Measurements from ENCODE around the gene SRGAP1.
"Not testable (repeated sequence)": the region's sequence is repeated elsewhere in the genome, so short reads cannot be mapped to it uniquely, and the experiment has no call there.

SRGAP1 gene

GRCh38 chr12:63836046-63836445 is 8.5 kb upstream of the SRGAP1 start:
- no peak for DNase-seq (ENCODE audit: extremely low spot score, insufficient read length, low read depth)
- no peak for FAIRE-seq

GRCh38 chr12:63836936-63837335 is 7.6 kb upstream of the SRGAP1 start:
- FAIRE-seq (no peak), DNase-seq (ENCODE audit: extremely low spot score, insufficient read length, low read depth) (no peak)

- DNase-seq (ENCODE audit: extremely low spot score, insufficient read length, low read depth): no peak
- FAIRE-seq: no peak
Observed at GRCh38 chr12:63838411-63838810, 6.1 kb upstream of the SRGAP1 start.

- FAIRE-seq (no peak), DNase-seq (ENCODE audit: extremely low spot score, insufficient read length, low read depth) (no peak)
Observed at GRCh38 chr12:63841011-63841410, 3.5 kb upstream of the SRGAP1 start.

- FAIRE-seq (no peak), DNase-seq (ENCODE audit: extremely low spot score, insufficient read length, low read depth) (no peak)
Observed at GRCh38 chr12:63841571-63841970, 2.9 kb upstream of the SRGAP1 start.

GRCh38 chr12:63842750-63843149 is 1.8 kb upstream of the SRGAP1 start:
- not testable (repeated sequence) for DNase-seq (ENCODE audit: extremely low spot score, insufficient read length, low read depth); FAIRE-seq

GRCh38 chr12:63843254-63843720 is 1.2 kb upstream of the SRGAP1 start:
- no peak for DNase-seq (ENCODE audit: extremely low spot score, insufficient read length, low read depth)
- FAIRE-seq: no peak

- FAIRE-seq: peak; percentile 64
- DNase-seq (ENCODE audit: extremely low spot score, insufficient read length, low read depth): peak; percentile 79
Observed at GRCh38 chr12:63843721-63844390, 644 bp upstream of the SRGAP1 start.

GRCh38 chr12:63845726-63846125 is 1.2 kb downstream of the SRGAP1 start:
- no peak for DNase-seq (ENCODE audit: extremely low spot score, insufficient read length, low read depth)
- no peak for FAIRE-seq

- DNase-seq (ENCODE audit: extremely low spot score, insufficient read length, low read depth) (no peak), FAIRE-seq (no peak)
Observed at GRCh38 chr12:63846238-63846967, 1.9 kb downstream of the SRGAP1 start.

- FAIRE-seq (no peak), DNase-seq (ENCODE audit: extremely low spot score, insufficient read length, low read depth) (no peak)
Observed at GRCh38 chr12:63848450-63848849, 4.0 kb downstream of the SRGAP1 start.

- FAIRE-seq (no peak), DNase-seq (ENCODE audit: extremely low spot score, insufficient read length, low read depth) (no peak)
Observed at GRCh38 chr12:63849106-63849620, 4.7 kb downstream of the SRGAP1 start.

GRCh38 chr12:63849641-63850040 is 5.1 kb downstream of the SRGAP1 start:
- FAIRE-seq (no peak), DNase-seq (ENCODE audit: extremely low spot score, insufficient read length, low read depth) (no peak)

- FAIRE-seq (no peak), DNase-seq (ENCODE audit: extremely low spot score, insufficient read length, low read depth) (no peak)
Observed at GRCh38 chr12:63853978-63854377, 9.5 kb downstream of the SRGAP1 start.

- DNase-seq (ENCODE audit: extremely low spot score, insufficient read length, low read depth): no peak
- no peak for FAIRE-seq
Observed at GRCh38 chr12:63855299-63855698, 10.8 kb downstream of the SRGAP1 start.

- FAIRE-seq: no peak
- no peak for DNase-seq (ENCODE audit: extremely low spot score, insufficient read length, low read depth)
Observed at GRCh38 chr12:63857771-63858670, 13.5 kb downstream of the SRGAP1 start.

- FAIRE-seq; DNase-seq (ENCODE audit: extremely low spot score, insufficient read length, low read depth): not testable (repeated sequence)
Observed at GRCh38 chr12:63859880-63860279, 15.4 kb downstream of the SRGAP1 start.

- DNase-seq (ENCODE audit: extremely low spot score, insufficient read length, low read depth): no peak
- no peak for FAIRE-seq
Observed at GRCh38 chr12:63862187-63862968, 17.9 kb downstream of the SRGAP1 start.

- FAIRE-seq: no peak
- no peak for DNase-seq (ENCODE audit: extremely low spot score, insufficient read length, low read depth)
Observed at GRCh38 chr12:63862969-63863230, 18.4 kb downstream of the SRGAP1 start.
